HG02884 (cell line): ENCODE results near the gene ZDHHC18.
"Not testable (repeated sequence)": the region's sequence is repeated elsewhere in the genome, so short reads cannot be mapped to it uniquely, and the experiment has no call there.

Experiments used
- ATAC-seq: cut with Tn5 transposase; IDR thresholded peaks from one replicate; pipeline ENCODE4 v1.9.1; 2021; ENCODE audit warnings: mild to moderate bottlenecking, moderate library complexity; ENCODE audit not compliant: unreplicated experiment

Gene ZDHHC18

DNA sequence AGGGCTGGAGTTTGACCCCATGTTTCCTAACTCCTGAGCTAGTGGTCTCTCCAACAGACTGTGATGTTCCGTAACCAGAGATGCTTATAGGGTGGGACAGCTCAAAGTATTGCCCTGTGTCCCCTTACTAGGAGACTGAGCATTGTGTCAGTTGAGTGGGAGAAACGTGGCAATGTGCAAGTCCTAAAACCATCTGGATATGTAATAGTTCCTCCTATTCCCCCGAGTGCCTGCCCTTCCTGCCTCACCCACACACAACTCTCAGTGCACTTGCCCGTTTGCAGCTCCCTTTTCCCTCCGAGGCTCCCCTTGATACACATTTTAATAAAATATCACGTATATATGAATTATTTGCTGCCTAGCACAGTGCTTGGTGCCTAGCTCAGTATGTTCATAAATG lies 35.3 kb upstream of the ZDHHC18 start:
- ATAC-seq = no peak

DNA sequence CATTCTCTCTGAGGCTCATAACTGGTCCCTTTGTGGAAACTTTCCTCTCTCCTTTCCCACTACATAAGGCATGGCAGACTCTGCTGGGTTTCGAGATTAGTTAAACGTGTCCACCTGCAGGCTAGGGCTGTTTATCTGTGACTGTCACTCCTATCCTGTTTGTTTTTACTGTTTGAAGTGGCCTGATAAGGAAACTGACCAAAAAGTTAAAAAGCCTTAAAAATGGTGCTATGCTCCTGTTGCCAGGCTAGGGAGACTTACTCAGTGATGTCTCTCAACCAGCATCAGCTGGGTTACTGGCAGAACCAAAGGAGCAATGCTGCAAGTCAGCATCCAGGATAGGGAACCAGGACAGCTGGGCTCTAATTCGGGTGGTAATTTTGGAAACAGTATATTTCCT lies 34.9 kb upstream of the ZDHHC18 start:
- no peak for ATAC-seq

DNA sequence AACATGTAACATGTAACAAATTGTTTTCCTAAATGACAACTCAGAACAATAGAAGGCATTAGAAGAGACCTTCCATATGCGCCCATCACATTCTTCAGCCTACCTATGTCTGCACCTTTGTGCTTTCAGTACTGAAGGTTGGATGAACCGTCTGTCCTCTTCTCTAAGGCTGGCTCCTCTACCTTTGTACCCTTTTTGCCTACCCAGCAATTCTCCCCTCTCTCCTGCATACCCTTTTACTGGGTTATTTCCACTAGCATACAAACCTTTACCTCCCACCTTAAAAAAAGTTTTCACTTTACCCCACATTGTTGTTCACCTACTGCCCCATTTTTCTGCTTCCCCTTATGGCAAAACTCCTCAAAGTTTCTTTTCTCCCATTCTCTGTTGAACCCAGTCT lies 33.6 kb upstream of the ZDHHC18 start:
- no peak for ATAC-seq

DNA sequence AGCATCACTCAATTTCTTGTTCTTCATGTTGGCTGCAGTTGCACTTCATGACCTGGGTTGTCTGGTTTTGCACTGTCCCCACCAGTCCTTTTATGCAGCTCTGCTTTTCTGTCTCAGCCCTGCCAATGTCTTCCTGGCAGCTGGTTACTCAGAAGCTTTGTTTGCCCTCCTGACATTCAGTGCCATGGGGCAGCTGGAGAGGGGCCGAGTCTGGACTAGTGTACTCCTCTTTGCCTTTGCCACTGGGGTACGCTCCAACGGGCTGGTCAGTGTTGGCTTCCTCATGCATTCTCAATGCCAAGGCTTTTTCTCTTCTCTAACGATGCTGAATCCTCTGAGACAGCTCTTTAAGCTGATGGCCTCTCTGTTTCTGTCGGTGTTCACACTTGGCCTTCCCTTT lies 32.1 kb upstream of the ZDHHC18 start:
- no peak for ATAC-seq

DNA sequence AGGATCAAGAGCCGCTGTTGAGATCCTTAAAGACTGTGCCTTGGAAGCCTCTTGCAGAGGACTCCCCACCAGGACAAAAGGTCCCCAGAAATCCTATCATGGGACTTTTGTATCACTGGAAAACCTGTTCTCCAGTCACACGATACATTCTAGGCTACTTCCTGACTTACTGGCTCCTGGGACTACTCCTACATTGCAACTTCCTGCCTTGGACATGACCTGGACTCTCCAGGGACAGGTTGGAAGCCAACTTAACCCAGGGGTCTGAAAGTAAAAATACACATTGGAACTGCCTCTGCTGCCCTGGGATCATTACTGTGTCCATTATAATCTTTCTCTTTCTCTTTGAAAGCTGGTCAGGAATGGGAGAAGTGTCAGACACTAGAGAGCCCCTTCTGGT lies 28.9 kb upstream of the ZDHHC18 start:
- no peak for ATAC-seq

DNA sequence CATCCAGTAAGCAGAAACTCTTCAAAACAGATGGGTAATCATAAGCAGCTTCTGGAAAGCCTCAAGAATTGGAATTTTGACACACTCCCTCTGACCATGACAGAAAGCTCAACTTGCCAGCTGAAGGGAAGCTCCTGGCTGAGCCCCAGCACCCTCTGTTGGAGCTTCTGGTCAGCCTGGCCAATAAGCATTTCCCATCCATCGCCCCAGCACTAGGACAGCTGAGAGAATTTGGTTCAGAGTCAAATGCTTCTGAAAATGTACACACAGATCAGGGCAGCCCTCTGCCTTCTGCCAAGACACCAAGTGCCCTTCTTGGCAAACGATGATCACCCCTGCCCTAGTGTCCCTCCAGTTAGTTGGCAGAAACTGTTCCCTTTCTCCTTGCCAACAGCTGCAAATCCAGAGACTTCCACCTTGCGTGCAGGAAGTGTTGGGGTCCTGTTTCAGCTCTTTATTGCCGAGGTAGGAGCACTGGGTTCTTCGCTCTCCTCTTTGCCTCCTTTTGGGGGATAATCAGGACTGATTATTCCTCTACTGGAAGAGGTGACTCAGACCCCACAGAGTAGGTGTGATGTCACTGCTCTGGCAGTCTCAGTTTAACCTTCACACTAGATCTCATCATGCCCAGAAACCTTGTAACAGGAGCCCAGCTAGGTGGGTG lies 26.9 kb upstream of the ZDHHC18 start:
- ATAC-seq = no peak

DNA sequence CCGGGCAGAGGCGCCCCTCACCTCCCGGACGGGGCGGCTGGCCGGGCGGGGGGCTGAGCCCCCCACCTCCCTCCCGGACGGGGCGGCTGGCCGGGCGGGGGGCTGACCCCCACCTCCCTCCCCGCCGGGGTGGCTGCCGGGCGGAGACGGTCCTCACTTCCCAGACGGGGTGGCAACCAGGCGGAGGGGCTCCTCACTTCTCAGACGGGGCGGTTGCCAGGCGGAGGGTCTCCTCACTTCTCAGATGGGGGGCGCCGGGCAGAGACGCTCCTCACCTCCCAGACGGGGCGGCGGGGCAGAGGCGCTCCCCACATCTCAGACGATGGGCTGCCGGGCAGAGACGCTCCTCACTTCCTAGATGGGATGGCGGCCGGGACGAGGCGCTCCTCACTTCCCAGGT lies 22.6 kb upstream of the ZDHHC18 start:
- not testable (repeated sequence) for ATAC-seq

DNA sequence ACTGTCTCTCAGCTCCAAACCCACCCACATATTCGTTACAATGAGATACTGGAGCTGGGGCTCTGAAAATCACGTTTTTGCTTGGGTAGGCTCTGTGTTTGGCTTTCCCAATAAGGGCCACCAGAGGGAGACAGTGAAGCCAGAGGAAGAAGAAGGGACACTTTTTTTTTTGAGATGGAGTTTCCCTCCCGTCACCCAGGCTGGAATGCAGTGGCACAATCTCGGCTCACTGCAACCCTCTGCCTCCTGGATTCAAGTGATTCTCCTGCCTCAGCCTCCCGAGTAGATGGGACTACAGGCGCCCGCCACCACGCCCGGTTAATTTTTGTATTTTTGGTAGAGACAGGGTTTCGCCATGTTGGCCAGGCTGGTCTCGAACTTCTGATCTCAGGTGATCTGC lies 16.4 kb upstream of the ZDHHC18 start:
- ATAC-seq = not testable (repeated sequence)

DNA sequence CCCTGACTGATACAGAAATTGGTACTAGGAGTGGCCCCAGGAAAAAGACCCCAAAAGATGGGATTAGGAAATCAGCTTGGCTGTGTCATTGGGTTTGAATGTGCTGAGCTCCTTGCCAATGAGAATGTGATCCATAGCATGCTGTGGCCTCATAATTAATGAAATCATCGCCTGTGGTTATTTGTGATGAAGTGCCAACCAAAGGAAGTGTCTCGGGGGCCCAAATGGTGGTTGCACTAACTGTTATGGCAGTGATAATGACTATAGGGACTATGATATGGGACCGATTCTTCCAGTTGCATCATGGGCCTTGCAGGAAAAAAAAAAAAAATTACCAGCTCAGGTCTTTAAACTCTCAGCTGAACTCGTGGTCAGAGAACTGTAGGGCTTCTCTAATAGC lies 15.4 kb upstream of the ZDHHC18 start:
- ATAC-seq = no peak

DNA sequence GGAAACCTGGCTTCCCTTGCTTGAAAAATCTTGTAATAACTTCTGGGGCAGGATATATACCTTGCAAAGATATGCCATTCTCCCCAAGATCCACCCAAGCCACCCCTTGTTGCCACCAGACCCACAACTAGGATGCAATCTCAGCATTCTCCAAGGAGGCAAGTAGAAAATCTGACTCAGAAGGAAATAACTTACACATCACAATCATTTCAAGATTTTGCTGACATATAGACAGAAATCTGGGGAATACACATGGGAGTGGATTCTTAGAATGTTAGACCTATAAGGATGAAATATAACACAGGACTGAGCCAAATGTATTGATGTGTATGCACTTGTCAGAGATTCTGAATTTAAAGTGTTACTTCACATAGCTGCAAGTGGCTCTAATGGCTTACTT lies 14.8 kb upstream of the ZDHHC18 start:
- ATAC-seq = no peak

DNA sequence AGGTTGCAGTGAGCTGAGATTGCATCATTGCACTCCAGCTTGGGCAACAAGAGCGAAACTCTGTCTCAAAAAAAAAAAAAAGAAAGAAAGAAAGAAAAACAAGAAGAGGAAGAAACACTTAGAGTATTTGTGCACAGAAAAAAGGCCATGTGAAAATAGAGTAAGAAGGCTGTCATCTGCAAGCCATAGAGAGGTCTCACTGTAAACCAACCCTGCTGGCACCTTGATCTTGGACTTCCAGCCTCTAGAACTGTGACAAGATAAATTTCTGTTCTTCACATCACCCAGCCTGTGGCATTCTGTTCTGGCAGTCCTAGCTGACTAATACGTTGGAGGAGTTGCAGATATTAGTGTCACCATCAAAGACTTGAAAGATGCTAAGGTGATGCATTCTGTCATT lies 12.1 kb upstream of the ZDHHC18 start:
- no peak for ATAC-seq

DNA sequence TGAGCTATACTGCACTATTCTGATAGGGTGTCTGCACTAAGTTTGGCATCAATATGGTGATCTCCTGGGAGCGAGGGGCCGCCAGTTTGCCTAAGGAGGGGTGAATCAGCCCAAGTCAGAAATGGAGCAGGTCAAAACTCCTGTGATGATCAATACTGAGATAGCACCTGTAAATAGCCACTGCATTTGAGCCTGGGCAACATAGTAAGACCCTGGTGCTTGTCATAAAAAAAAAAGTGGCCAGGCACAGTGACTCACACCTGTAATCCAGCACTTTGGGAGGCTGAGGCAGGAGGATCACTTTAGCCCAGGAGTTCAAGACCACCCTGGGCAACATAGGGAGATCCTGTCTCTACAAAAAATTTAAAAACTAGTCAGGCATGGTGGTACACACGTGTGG lies 11.6 kb upstream of the ZDHHC18 start:
- no peak for ATAC-seq

DNA sequence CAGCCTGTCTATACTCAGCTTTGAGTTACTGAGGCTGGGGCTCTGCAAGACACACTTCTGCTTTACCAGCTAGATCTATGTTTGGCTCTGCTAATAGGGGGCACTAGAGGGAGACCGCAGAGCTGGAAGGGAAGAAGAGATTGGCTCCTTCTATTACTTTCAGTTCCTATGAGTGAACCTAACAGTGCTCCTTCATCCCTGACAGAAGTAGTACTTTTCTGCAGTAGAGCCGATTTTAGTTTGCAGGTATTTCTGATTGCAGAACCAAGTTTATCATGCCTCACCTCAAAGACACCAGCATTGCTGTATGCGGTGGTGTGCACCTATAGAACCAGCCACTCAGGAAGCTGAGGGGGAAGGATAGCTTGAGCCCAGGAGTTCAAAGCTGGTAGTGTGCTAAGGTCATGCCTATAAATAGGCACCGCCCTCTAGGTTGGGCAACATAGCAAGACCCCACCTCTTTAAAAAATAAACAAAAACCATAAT lies 5.7 kb upstream of the ZDHHC18 start:
- peak; percentile 78 for ATAC-seq

DNA sequence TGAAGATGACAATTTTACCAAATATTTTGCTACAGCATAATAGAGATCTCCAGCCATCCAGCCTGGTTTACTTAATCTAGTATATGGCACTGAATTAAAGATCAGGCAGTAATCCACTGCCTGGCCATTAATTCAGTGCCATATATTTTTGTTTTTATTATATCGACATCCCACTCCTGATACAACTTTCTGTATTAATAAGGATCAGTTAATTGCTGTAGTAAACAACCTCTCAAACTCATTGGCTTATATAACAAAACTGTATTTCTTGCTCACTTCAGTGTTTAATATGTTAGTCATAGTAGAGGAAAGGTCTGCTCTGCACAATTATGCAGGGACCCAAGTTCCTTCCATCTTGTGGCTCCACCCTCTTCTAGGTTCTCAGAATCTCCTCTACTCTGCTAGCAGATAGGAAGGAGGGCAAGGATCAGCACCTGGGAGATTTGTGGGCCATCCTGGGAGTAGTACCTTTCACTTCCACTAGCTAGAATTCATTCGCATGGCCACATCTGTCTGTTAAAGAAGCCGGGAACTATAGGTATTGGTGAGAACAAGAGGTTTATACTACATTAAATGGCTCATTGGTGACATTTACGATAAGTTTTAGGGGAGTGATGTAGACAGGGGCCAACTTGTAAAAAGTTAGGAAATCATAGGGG lies 3.6 kb upstream of the ZDHHC18 start:
- no peak for ATAC-seq

DNA sequence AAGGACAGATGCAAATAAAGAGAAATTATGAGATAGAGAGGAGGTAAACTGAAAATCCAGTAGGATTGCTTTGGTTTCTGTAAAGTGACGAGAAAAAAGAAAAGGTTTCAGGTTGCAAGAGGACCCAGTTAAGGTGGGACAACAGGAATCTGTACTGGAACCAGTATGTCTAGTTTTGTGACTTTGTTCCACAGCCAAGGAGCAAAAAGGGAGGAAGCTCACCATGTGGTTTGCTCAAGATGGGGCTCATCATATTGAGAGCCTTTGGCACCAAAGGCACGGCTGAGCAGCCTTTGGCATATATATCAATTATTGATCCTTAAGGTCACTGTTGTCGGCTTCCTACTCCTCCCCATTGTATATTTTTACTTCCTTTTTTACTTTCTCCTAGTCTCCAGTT lies 1.8 kb upstream of the ZDHHC18 start:
- ATAC-seq = no peak

DNA sequence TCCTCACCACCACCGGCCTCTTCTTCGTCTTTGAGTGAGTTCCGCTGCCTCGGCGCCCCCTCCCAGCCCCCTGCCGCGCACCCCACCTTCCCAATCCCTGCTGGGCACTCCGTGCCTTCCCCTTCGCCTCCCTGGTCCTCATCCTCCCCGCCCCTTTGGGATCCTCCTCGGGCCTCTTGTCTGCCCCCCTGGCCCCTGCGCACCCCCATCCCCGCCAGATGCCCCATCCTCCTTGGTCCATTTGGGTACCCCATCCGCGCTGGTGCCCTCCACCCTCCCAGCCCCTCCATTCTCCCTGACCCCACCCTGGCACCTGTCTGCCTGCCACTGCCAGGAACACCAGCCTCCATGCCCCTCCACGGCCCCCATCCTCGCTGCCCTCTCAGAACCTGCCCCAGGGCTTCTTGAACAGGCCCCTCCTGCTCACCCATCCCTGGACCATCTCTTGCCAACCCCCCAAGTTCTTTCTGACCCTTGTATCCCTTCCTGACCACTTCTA lies 667 bp downstream of the ZDHHC18 start:
- ATAC-seq = no peak

DNA sequence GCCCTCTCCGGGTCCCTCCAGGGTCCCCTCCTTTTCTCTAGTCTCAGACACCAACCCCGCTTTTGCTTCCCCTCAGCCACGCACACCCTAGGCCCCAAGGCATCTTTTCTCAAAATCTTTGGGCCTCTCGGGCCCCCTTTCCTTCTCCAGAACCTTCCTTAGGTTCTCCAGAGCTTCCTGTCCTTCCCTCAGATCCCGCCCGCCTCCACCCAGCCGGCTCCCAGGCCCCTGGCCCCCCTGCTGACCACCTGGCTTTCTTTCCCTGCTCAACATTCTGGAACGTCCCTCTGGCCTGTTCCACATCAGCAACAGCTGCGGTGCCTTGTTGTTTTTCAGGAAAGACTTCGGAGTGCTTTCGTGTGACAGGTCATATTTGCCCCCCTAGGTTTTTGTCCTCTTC lies 1.2 kb downstream of the ZDHHC18 start:
- ATAC-seq = no peak

DNA sequence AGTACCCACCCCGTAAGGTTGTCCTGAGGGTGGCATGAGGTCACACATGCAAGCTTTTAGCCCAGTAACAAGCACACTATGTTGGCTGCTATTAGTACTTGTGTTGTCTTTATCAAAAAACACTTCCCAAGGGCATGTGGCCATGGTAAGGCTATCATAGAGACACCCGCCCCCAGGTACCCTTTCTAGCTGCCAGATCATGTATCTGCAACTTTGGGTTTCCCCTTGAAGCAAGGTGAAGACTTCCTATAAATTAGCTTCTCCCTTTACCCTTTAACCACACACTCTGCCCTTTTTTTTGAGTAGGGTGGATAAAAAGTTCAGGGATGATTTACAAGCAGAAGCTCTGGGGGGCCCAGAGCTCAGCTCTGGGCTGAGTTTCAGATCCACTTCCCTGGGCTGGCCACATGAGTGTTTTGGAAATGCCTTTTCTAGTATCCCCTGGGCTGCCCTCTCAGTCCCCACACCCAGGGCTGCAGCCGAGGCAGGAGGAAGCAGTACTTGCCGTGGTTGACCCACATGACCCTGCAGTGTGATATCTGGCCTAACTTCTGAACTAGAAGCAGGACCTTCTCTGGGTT lies 2.0 kb downstream of the ZDHHC18 start:
- no peak for ATAC-seq

DNA sequence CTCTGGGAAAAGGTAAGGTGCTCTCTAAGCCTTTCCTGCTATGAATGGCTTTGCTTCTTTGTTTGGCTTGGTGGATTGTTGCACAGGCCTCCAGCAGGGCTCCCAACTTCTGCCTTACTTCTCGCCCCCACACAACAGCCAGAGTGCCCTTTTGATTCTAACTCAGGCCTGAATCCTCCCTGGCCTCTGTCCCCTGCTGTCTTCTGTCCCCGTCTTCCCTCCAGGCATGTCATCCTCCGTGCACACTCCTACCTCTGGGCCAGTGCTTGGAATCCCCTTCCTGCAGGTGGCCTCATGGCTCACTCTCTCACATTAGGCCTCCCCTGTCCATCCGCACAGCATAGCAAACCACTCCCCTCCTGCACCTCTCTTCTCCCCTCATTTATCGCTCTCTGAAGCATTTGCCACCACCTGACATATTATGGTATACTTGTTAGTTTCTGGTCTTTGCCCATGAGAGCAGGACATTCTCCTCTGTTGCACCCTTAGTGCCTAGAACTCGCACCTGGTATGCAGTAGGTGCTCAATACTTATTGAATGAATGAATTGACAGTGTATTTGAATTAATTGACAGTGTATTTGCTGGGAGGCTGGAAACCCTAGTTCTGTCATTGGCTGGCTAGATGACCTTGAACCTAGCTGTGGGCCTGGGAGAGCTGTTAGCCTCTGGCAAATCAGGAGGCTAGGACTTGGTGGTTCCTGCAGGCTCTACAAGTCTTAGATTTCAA lies 2.9 kb downstream of the ZDHHC18 start:
- no peak for ATAC-seq

DNA sequence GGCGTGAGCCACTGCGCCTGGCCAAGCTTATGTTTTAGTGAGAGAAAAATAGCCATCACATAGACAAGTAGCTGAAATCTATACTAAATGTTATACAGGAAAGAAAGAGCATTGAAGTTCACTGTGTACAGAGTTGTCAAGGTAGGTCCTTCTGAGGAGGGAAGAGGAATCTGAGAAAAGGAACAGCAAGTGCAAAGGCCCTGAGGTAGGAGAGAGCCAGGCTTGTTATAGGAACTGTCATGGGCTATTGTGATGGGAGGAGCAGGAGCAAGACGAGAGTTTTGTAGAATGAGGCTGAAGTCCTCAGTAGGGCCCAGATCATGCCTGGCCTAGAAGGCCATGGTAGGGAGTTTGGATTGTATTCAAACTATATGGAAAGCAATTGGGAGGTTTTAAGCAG lies 4.6 kb downstream of the ZDHHC18 start:
- ATAC-seq = no peak

DNA sequence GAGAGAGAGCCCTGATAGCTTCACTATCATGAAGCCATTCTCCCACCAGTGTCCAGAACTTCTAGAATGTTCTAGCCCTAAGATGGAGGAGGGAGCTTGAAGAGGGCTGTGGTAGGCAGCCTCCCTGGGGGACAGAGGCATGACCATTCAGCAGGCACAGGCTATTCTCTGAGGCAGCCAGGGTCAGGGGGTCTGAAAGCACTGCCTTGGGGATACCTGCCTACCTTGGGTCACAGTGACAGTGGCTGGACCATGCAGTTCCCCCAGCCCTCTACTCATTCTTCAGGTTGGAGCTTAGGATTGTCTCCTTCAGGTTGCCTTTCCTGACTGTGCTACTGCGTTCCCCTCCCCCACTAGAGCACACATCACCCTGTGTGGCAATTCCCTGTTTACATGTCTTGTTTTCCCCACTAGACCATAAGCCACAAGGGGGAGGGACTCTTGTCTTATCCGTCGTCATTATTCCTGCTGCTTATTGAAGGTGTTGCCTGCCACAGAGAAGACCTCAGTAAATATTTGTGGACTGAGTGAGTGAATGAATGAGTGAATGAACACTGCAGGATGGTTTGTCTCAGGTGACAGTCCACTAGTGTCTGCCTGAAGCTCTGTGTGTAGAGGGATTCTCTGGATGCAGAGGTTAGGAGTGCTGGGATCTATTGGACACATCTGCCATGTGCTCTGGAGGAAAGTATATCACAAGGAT lies 5.2 kb downstream of the ZDHHC18 start:
- ATAC-seq = no peak
